ENCODE results near the gene KISS1.

KISS1 gene

GRCh38 chr1:204145033-204145504, 51.2 kb downstream of the KISS1 start:
- Mint-ChIP-seq H3K4me3 (no peak overlapping the region), H3K4me1 (peaks cover 13% of the 10 kb centered on the region), H3K27me3 (ENCODE audit: low read depth, poor library complexity) (peaks cover 22% of the 10 kb centered on the region), H3K9me3 (no peaks in the 10 kb centered on the region), H3K27ac (no peak overlapping the region), H3K36me3 (ENCODE audit: low read depth) (no peaks in the 10 kb centered on the region)
- TF ChIP-seq CTCF (IDR thresholded peaks at IDR 0.05): no peak
- DNase-seq: no peak

GRCh38 chr1:204143276-204144041, 52.8 kb downstream of the KISS1 start:
- Mint-ChIP-seq H3K9me3 (no peaks in the 10 kb centered on the region), H3K4me3 (no peak overlapping the region), H3K4me1 (peaks cover 9% of the 10 kb centered on the region), H3K27ac (no peak overlapping the region), H3K36me3 (ENCODE audit: low read depth) (no peaks in the 10 kb centered on the region), H3K27me3 (ENCODE audit: low read depth, poor library complexity) (peaks cover 9% of the 10 kb centered on the region)
- TF ChIP-seq CTCF (IDR thresholded peaks at IDR 0.05): no peak
- no peak for DNase-seq

DNA sequence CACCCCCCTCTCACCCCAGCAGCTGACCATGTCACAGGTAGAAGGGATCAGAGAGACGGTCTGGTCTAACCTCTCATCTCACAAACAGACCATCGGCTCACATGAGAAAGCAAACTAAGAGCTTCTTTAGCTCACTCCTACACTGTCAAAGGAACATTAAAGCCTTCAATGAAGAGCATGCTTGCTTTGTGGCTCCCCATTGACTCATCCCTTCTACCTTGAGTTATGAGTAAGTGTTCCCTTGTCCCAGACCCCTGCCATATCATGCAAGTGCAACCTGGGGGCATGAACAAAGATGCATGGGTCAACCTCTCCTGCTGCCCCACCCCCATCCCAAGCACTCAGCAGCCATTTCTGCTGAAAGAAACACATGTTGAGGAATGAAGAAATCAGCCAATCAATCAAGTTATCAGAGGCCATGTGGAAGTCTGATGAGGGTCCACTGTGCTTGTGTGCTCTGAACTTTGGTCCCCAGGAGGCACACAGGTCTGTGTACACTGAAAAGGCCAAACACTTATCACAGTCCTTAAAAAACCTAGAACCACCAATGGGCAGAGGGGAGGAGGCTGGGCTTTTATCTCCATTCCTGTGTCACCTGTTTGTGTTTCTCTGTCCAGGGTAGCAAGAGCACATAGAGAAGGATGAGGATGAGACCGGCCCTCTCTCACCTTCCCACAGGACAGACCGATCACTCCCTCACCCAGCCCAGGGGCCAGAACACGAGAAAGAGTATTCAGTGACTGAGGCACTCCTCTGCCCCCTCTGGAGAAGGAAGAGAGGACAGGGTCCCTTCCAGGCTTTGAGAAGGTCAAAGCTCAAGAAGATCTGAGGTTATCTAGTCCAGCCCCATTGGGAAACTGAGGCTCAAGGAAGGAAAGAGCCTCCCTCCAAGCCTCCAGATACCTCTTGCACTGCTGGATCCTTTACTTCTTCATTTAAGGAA, 54.0 kb downstream of the KISS1 start:
- Mint-ChIP-seq H3K36me3 (ENCODE audit: low read depth) (no peaks in the 10 kb centered on the region), H3K27me3 (ENCODE audit: low read depth, poor library complexity) (peaks cover 9% of the 10 kb centered on the region), H3K4me1 (peaks cover 9% of the 10 kb centered on the region), H3K9me3 (no peaks in the 10 kb centered on the region), H3K27ac (no peak overlapping the region), H3K4me3 (no peak overlapping the region)
- no peak for TF ChIP-seq CTCF (IDR thresholded peaks at IDR 0.05)
- DNase-seq: no peak

DNA sequence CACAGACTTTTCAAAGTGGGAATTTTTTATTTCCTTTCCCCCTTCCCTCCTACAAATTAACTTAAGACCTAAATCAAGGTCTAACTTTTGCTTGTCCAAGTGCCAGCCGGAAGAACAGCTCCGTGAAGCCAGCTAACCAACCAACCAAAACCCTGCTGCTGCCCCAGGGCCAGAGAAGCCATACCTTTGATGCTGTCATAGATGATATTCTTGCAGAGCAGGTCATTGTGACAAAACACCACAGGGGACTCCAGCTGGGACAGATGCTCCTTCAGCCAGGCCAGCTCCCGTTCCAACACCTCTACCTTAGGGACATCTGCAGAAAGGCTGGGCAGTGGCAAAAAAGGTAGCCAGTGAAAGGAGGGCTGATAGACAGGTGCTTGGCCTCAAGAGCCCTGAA, 55.2 kb downstream of the KISS1 start:
- Mint-ChIP-seq H3K36me3 (ENCODE audit: low read depth) (no peaks in the 10 kb centered on the region), H3K27me3 (ENCODE audit: low read depth, poor library complexity) (peaks cover 9% of the 10 kb centered on the region), H3K4me1 (peaks cover 4% of the 10 kb centered on the region), H3K4me3 (no peak overlapping the region), H3K9me3 (no peaks in the 10 kb centered on the region), H3K27ac (no peak overlapping the region)
- TF ChIP-seq CTCF (IDR thresholded peaks at IDR 0.05): no peak
- no peak for DNase-seq
